GM19193 (cell line): ENCODE results near the gene PMCH.

Source experiments
- POLR2A ChIP-seq: IDR thresholded peaks from 4 replicates; pipeline ENCODE4 v1.6.1; 2011; ENCODE audit not compliant: insufficient read depth, insufficient read length; ENCODE audit errors: extremely low read depth

Gene PMCH

DNA sequence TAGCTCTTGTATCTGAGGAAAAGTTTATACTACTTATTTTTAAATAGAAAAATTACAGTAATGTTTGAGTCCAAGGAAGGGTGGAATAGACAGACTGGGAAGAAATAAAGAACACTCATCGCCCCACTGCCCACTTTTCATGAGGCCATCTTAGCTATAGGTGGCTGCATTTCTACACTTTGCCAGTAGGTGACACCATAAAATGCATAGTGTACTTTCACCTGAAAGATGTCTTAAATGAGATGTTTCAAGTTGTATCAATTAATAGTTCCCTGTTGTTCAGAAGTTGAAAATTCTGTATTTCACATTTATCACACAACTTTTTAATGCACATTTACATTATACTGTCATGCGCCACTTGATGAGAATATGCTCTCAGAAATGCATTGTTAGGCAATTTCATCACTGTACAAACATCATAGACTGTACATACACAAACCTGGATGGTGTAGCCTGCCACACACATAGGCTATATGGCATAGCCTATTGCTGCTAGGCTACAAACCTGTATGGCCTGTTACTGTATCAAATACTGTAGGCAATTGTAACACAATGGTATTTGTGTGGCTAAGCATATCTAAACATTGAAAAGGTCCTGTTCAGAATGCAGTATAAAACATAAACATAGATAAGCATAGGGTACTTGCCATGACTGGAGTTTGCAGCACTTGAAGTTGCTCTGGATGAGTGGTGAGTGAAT is 27.6 kb downstream of the PMCH start:
- TF ChIP-seq POLR2A, result no peak

DNA sequence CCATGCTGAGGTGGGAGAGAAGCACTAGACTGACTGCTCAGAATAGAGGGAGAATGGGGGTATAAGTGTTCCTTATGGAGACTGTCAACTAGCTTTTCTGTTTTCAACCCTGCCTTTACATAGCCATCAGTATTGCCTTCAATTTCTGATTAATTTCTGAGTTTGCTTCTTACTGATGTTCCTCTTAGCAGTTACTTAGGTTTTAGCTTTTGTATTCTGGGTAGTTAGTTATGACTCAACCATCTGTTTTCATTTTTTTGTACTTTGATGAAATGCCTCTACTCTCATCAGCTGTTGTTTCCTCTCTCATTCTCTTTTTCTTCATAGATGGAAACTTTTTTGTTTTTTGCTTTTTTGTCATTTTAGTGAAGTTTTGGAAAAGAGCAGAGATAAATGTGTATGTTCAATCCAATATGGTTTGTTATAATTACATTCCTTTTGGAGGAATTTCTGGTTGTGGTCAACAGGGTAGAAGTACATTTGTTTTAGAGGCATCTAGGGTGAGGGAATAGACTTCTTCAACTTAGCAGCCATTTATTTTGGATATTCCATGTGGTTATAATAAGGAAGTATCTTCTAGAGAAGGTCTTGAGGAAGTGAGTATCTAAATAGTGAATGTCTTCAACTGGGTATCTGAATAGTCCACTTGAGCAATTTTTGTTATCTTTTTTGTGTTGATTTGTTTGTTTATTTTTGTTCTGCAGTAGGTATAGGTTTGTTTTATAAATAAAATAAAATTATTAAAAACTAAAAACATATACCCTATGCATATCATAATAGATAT is 29.6 kb downstream of the PMCH start:
- TF ChIP-seq POLR2A, result no peak

DNA sequence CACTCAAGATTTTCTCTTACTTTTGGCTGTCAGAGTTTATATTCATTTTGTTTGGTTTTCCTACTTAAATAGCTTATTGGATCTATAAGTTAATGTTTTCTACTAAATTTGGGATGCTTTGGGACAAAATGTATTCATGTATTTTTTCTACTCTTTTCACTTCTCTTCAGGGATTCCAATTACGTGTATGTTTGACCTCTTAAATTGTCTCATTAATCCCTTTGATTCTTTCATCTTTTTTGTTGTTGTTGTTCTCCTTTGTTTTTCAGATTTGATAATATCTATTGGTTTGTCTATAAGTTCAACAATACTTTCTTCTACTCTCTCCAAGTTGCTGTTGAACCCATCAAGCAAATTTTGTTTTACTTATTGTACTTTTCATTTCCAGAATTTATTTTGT is 34.2 kb downstream of the PMCH start:
- no peak for TF ChIP-seq POLR2A
